ENCODE measurements around the gene ABHD16B.

ABHD16B gene

DNA sequence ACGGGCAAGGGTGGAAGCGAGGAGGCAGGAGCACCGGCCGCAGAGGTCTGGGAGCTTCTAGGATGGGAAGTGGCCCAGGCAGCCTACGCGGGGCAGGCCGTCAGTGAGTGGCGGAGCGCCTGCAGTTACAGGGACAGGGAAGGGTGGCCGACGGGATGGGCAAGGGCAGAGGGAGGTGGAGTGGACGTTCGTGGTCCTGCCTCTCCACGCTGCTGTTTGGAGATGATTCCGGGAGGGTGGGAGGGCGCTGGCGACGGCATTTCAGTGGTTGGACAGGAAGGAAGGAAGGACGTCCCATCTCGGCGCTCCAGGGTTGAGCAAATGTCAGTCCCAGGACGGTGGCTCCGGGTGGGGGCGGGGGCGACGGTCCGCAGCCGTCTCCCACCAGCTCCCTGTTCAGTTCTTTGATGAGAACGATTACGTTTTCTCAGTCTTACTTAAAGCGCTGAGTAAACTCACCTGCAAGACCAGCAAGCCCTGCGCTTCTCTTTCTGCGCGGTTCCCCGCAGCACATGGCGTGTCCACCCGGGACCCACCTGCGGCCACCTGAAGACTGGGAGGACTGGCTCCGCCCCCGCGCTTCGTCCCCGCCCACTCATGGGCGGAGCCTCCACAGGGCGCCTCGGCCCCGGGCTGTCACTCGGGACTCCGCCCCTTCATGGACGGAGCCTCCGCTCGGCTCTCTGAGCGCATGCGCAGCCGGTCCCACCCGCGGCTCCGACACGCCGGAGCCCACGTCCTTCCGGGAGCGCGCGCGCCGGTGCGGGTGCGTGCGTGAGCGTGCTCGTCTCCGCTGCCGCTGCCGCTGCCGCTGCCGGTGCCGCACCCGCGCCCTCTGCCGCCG, 33.3 kb downstream of the ABHD16B start, which contains the start of gene DNAJC5:
Gene DNAJC5, plus strand, starts transcription at position 769 of the 844 bp plus-strand sequence. CDS start 33,220 bp downstream, outside the sequence.
- in situ Hi-C loops (cut with MboI; ENCODE audit: low sequenced_read_pairs): no loop called here

DNA sequence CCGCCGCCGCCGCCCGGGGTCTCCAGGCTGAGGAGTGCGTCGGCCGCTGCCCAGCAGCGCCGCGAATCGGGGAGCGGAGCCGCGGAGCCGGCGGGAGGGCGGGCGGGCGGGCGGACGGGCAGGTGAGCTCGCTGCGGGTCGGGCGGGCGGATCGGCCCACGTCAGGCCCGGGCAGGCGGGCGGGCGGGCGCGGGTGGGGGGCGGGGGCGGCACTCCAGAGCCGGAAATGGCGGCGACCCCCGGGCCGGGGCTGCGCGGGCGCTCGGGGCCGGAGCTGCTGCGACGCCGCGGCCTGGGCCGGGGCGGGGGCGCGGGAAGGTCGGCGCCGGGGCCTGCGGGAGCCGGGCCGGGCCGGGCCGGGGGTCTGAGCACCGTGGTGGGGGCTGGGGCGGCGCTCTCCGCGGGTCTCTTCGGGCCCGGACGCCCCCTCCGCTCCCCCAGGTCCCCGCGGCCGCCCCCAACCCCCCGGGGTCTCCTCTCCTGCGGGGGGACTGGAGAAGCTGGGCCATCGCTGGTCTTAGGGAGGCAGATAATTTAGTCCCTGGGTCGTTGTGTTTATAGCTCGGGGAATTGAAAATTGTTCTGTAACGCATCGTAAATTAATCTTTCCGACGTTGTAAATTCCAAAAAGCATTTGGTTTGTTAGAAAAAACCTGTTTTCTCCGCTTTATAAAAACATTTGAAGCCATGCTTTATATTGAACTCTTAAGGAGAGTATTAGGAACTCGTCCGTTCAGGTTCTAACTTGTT, 34.1 kb downstream of the ABHD16B start:
- in situ Hi-C loops (cut with MboI; ENCODE audit: low sequenced_read_pairs): no loop called here

DNA sequence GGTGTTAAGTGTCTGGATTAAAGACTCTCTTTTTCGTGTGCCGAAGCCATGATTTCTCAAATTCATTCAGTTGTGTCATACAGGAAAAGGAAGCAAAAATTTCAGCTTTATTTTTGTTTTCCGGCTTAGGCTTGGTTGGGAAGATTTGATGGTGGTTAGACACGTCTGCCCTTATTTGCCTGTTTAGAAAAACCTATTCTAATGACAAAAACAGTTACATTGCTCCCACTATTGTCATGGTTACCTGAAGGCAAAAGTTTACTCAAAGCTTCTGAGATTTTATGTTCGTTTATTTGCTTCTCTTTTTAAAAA, 34.6 kb downstream of the ABHD16B start:
- in situ Hi-C loops (cut with MboI; ENCODE audit: low sequenced_read_pairs): no loop called here

DNA sequence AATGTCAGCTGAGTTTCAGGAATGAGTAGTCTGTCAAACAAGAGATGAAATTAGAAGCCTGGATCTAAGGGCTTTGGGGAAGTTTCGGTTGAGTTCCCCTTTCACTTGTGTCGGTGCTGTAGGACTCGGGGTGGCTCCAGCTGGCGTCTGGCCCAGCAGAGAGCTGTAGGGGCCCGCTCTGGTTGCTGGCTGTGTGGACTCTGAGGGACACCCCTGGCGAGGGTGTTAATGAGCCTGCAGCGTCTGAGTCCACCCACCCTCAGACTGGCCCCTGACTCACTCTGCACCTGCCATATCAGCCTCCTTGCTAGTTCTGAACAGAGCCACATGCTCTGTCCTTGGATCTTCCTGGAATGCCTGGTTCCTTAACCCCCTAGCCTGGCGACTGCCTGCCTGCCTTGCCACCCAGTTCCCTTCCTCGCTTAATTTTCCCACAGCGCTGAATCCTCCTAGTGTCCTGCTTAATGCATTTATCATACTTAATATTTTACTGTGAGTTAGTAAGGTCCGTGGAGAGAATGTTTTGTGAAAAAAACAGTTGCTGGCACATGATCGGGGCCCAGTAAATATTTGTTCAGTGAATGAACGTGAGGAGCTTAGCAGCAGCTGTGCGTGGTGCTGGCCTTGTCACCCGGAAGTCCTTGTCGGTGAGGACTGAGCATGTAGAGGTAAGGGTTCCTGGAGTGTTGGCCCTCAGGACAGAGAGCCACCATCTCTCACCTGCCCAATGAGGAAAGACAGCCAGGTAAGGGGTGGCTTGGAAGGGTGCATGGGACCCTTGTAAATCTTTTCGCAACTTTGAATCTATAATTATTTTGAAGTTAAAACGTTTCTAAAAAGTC, 35.2 kb downstream of the ABHD16B start:
- in situ Hi-C loops (cut with MboI; ENCODE audit: low sequenced_read_pairs): no loop called here

DNA sequence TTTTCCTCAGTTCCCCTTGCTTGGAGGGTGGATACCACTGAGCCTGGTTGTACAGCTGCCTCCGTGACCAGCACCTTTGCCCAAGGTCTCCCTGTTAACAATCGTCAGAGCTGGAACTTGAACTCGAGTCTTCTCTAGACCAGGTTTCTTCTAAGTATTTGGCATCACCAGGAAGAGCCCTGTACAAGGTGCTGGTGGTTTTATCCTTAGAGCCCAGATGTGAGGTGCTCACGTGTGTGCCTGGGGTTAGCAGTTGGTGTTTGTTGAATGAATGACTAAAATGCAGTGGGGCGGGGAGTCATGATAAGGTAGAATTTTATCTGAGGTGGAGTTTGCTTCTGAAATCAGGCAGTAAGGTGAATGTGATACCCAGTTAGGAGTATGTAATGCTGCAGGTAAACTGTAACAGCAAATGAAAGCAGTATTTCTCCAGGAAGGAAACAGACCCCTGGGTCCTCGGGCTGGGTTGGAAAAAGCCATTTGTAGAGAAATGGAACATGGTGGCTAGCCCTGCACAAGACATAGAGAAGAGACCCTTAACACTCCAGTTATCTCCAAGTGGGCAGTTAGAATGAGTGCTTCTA, 36.8 kb downstream of the ABHD16B start:
- in situ Hi-C loops (cut with MboI; ENCODE audit: low sequenced_read_pairs): no loop called here

DNA sequence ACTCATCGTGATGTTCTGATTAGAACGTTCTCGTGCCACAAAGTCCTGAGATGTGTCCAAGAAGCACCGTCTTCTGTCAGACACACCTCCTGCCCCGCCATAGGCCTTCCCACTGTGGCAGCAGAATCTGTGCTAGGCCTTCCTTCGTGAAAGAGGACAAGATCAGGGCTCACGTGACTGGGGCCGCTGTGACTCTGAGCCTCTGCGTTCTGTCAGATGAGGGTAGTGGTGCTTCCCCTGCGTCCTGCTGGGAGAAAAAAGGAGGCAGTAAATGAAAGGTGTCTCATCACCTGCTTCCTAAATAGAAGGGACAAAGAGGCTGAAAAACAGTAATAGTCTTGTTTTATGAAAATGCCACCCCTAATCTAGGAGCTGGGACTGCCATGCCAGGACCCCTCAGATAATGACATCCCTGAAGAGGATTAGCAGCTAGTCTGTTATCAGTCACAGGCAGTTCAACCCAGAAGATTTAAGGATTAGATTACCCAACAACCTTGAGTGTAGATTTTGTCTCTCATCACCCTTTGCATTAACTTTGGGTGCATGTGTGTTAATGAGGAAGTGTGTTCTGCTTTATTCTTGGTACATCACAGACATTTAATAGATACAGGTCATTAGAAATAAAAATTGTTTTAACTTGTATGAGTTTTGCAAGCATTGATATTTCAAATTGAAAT, 37.7 kb downstream of the ABHD16B start:
- in situ Hi-C loops (cut with MboI; ENCODE audit: low sequenced_read_pairs): no loop called here

DNA sequence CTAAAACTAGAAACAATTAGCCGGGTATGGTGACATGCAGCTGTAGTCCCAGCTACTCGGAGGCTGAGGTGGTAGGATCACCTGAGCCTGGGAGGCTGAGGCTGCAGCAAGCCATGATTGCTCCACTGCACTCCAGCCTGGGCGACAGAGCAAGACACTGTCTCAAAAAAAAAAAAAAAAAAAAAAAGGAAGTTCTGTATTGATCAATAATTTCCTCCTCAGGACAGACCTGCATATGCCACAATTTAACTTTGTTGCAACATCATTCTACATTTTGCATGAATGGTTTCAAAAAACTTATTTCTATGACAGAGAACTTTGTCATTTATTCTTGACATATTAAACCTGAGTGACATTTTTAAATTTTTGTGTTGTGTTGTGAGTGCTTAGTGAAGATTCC, 39.1 kb downstream of the ABHD16B start:
- in situ Hi-C loops (cut with MboI; ENCODE audit: low sequenced_read_pairs): no loop called here

DNA sequence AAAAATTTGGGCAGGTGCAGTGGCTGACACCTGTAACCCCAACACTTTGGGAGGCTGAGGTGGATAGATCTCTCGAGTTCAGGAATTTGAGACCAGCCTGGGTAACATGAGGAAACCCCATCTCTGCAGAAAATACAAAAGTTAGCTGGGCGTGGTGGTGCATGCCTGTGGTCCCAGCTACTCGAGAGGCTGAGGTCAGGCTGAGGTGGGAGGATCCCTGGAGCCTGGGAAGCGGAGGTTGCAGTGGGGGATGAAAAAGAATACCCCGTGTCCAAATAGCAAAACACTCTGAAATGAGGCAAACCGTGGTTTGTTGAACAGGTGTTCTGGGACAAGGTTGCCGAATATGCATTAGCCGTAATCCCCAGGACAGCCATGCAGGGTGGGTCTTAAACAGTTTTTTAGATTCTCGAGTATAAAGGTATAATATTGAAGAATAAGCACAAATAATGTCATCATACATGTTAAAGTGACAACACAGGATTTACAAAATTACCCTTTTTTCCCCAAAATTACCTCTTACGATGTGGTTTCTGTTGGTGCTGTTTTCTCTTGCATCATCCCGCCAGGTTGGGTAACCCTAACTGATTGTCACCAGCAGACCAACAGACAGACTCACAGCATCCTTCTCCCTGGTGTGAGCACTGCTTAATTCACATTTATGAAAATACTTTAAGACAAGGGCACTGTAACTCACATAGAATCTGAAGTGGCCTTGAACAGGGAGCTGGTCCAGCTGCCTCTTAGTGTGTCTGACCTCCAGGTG, 42.7 kb downstream of the ABHD16B start:
- in situ Hi-C loops (cut with MboI; ENCODE audit: low sequenced_read_pairs): no loop called here

DNA sequence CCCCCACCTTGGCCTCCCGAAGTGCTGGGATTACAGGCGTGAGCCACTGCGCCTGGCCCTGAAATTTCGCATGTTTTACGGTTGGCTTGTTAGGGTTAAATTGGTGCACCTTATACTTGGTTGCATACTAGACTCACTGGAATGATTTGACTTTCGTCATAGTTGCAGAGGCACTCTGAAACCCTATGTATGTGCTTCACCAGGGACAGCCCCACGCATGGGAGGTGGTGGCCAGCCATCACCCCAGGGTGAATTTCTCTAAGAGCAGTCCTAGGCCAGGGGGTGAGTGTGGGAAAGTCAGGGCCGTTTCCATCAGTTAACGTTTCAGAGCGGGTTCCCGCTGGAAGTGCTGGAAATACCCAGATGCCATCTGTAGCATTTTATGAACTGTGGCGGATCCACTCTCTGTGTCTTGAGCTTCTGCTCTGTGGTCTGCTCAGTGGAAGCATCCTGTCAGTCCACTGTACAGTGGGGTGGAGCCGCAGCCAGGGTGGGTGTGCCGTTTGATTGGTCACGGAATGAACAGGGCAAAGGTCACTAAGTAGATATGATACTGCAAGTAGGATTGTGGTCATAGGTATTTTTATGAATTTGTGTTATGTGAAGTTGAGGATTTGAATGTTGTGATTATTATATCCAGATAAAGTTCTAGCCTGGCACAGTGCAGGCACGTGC, 46.8 kb downstream of the ABHD16B start:
- in situ Hi-C loops (cut with MboI; ENCODE audit: low sequenced_read_pairs): no loop called here

DNA sequence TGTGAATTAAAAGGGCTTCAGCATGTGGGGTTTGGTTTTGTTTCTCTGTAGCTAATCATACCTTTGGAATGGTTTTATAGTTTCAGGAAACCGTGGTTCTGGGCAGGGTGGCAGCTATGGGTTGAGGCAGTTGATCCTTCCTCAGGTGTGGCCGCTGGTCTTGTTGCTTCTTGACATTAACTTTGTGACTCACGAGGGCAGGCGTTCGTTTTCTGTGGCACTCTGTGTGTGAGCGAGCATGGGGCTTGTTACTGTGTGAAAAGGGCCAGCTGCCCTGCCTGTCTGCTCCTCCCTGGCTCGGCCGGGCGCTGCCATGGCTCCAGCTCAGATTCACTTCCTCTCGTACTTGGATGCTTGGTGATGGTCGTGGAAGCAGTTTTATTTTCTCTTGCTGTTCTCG, 49.9 kb downstream of the ABHD16B start:
- in situ Hi-C loops (cut with MboI; ENCODE audit: low sequenced_read_pairs): no loop called here
